ENCODE results near the gene BICRAL. TPM values are rescaled to one million over a fixed set of nuclear protein-coding genes. Genes with fewer than 3 reads are reported as not detected.

BICRAL gene
- total RNA-seq, 1 donor: 9.4 TPM

GRCh38 chr6:42870145-42870936, 88.5 kb downstream of the BICRAL start:
- no peaks in the 10 kb centered on the region for H3K9me3 ChIP-seq (ENCODE audit: low read depth, low read length)
- H3K27ac ChIP-seq (ENCODE audit: low read depth, low read length): no peak overlapping the region
- DNase-seq (ENCODE audit: insufficient read length, low spot score, missing footprints): no peak
- H2AFZ ChIP-seq (ENCODE audit: low read length): no peak overlapping the region
- no peak overlapping the region for H3K4me2 ChIP-seq (ENCODE audit: insufficient read depth, low read length)
- no peak for TF ChIP-seq CTCF (IDR thresholded peaks at IDR 0.05; ENCODE audit: extremely low read depth, low read depth, low read length)
- no peaks in the 10 kb centered on the region for H3K4me1 ChIP-seq (ENCODE audit: insufficient read depth, low read length)
- no peak overlapping the region for H3K4me3 ChIP-seq (ENCODE audit: insufficient read depth, low read length)
- peaks cover 8% of the 10 kb centered on the region for H3K36me3 ChIP-seq (ENCODE audit: insufficient read depth, low read length)
- H3K79me2 ChIP-seq (ENCODE audit: insufficient read depth, low read length): no peaks in the 10 kb centered on the region
- no peaks in the 10 kb centered on the region for H4K20me1 ChIP-seq (ENCODE audit: insufficient read depth, low read length)
- no peaks in the 10 kb centered on the region for H3K27me3 ChIP-seq (ENCODE audit: insufficient read depth, low read length)

DNA sequence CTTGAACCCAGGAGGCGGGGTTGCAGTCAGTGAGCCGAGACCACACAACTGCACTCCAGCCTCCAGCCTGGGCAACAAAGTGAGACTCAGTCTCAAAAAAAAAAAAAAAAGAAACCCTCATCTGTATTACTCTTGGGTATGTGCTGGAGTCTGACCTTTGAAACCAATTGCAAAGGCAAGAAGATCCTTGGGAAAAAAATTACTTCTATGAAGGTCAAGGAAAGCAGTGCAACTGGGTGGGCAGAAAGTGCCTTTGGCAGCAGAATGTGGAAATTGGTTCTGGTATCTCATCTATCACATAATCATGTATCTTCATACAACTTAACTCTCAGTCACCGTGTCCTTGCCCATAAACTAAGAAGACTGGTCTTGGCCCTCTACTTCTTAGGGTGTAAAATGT, 89.9 kb downstream of the BICRAL start:
- no peak for TF ChIP-seq CTCF (IDR thresholded peaks at IDR 0.05; ENCODE audit: extremely low read depth, low read depth, low read length)
- no peaks in the 10 kb centered on the region for H3K27me3 ChIP-seq (ENCODE audit: insufficient read depth, low read length)
- H3K4me2 ChIP-seq (ENCODE audit: insufficient read depth, low read length): no peak overlapping the region
- no peaks in the 10 kb centered on the region for H3K79me2 ChIP-seq (ENCODE audit: insufficient read depth, low read length)
- peaks cover 5% of the 10 kb centered on the region for H3K36me3 ChIP-seq (ENCODE audit: insufficient read depth, low read length)
- no peaks in the 10 kb centered on the region for H3K9me3 ChIP-seq (ENCODE audit: low read depth, low read length)
- no peak overlapping the region for H3K27ac ChIP-seq (ENCODE audit: low read depth, low read length)
- no peak overlapping the region for H2AFZ ChIP-seq (ENCODE audit: low read length)
- H3K4me1 ChIP-seq (ENCODE audit: insufficient read depth, low read length): no peaks in the 10 kb centered on the region
- no peaks in the 10 kb centered on the region for H4K20me1 ChIP-seq (ENCODE audit: insufficient read depth, low read length)
- H3K4me3 ChIP-seq (ENCODE audit: insufficient read depth, low read length): no peak overlapping the region
- no peak for DNase-seq (ENCODE audit: insufficient read length, low spot score, missing footprints)

DNA sequence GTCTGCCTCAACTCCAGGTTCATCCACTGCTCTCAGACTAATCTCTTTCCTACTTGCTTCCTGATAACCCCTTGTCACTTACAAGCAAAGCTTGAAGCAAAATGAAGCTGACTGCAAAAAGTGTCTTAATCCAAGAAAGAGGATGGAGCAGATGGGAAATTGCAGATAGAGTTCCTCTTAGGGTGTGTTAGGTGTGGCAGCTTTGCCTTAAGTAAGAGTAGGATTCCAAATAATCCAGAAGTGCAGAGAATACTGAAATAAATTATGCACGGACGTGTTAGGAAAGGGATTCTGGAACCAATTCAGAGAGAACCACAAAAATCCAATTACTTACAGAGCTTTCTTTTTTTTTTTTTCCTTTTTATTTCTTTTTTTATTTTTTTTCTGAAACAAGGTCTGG, 91.5 kb downstream of the BICRAL start:
- DNase-seq (ENCODE audit: insufficient read length, low spot score, missing footprints): no peak
- TF ChIP-seq CTCF (IDR thresholded peaks at IDR 0.05; ENCODE audit: extremely low read depth, low read depth, low read length): no peak

GRCh38 chr6:42877695-42878094, 95.8 kb downstream of the BICRAL start:
- Histone ChIP-seq H3K4me2 (ENCODE audit: insufficient read depth, low read length) (no peak overlapping the region), H3K9me3 (ENCODE audit: low read depth, low read length) (no peaks in the 10 kb centered on the region), H3K36me3 (ENCODE audit: insufficient read depth, low read length) (peaks cover 8% of the 10 kb centered on the region), H3K27ac (ENCODE audit: low read depth, low read length) (no peak overlapping the region), H2AFZ (ENCODE audit: low read length) (peak overlapping the region; percentile 74), H4K20me1 (ENCODE audit: insufficient read depth, low read length) (no peaks in the 10 kb centered on the region), H3K79me2 (ENCODE audit: insufficient read depth, low read length) (peaks cover 29% of the 10 kb centered on the region), H3K27me3 (ENCODE audit: insufficient read depth, low read length) (no peaks in the 10 kb centered on the region), H3K4me3 (ENCODE audit: insufficient read depth, low read length) (no peak overlapping the region), H3K4me1 (ENCODE audit: insufficient read depth, low read length) (peaks cover 10% of the 10 kb centered on the region)
- TF ChIP-seq CTCF (IDR thresholded peaks at IDR 0.05; ENCODE audit: extremely low read depth, low read depth, low read length): no peak
- no peak for DNase-seq (ENCODE audit: insufficient read length, low spot score, missing footprints)

More for the DNA sequence above, 91.5 kb downstream of the BICRAL start:
- H3K36me3 ChIP-seq (ENCODE audit: insufficient read depth, low read length): no peaks in the 10 kb centered on the region
- H3K4me2 ChIP-seq (ENCODE audit: insufficient read depth, low read length): no peak overlapping the region
- H2AFZ ChIP-seq (ENCODE audit: low read length): no peak overlapping the region
- H3K27me3 ChIP-seq (ENCODE audit: insufficient read depth, low read length): no peaks in the 10 kb centered on the region
- no peaks in the 10 kb centered on the region for H3K4me1 ChIP-seq (ENCODE audit: insufficient read depth, low read length)
- H3K27ac ChIP-seq (ENCODE audit: low read depth, low read length): no peak overlapping the region
- H3K9me3 ChIP-seq (ENCODE audit: low read depth, low read length): no peaks in the 10 kb centered on the region
- H4K20me1 ChIP-seq (ENCODE audit: insufficient read depth, low read length): no peaks in the 10 kb centered on the region
- no peaks in the 10 kb centered on the region for H3K79me2 ChIP-seq (ENCODE audit: insufficient read depth, low read length)
- H3K4me3 ChIP-seq (ENCODE audit: insufficient read depth, low read length): no peak overlapping the region
